Colonic mucosa (tissue), 4 donors: ENCODE results near the gene LAG3. TPM values are rescaled to one million over a fixed set of nuclear protein-coding genes. Genes with fewer than 3 reads are reported as not detected.

Experiments
- DNase-seq: peaks from one replicate; pipeline ENCODE4 v3.0.0-alpha.2; 2020
- H3K27ac ChIP-seq: fragments of 200-600 bp; one replicate; pipeline ENCODE4 v1.8.0; 2021
- H3K27me3 ChIP-seq: fragments of 200-600 bp; one replicate; pipeline ENCODE4 v1.8.0; 2021
- H3K36me3 ChIP-seq: fragments of 200-600 bp; one replicate; pipeline ENCODE4 v1.8.0; 2021
- H3K4me1 ChIP-seq: fragments of 200-600 bp; one replicate; pipeline ENCODE4 v1.8.0; 2021; ENCODE audit warnings: mild to moderate bottlenecking
- H3K4me3 ChIP-seq: fragments of 200-600 bp; one replicate; pipeline ENCODE4 v1.8.0; 2021
- H3K9ac ChIP-seq, 2 donors: one replicate each; pipeline ENCODE4 v1.7.0; 2013; ENCODE audit warnings: control low read depth in 2 of 2, low read depth in 2 of 2, low read length in 2 of 2
- H3K9me3 ChIP-seq: fragments of 200-600 bp; one replicate; pipeline ENCODE4 v1.8.0; 2021
- intact Hi-C: fragments of 100-400 bp; cut with DNase I; formaldehyde crosslinking; loops from one replicate; pipeline ENCODE4 v1.14.1; 2022
- total RNA-seq, 2 donors: library from RNA; stranded (reverse); fragmentation: NEBNext Ultra II Directional in 1 of 2; extraction: Animal tissue kit (Norgen Biotek cat#: 25700) in 1 of 2; gene quantifications; one replicate each; pipeline ENCODE4 v1.2.1, GENCODE V29; 2021
- TF ChIP-seq, protein P1 (sequence below): fragments of 200-600 bp; IDR thresholded peaks from one replicate; pipeline ENCODE4 v1.8.0; 2022; ENCODE audit warnings: antibody characterized with exemption, mild to moderate bottlenecking
- donor health status: healthy.
- donor health status: DM: no; HTN: no; CAD: no.
- donor health status: DM: no; HTN: no; CAD: no.

Gene LAG3
- total RNA-seq, 2 donors from 2014 or later, result 1.0 to 1.2 TPM

DNA sequence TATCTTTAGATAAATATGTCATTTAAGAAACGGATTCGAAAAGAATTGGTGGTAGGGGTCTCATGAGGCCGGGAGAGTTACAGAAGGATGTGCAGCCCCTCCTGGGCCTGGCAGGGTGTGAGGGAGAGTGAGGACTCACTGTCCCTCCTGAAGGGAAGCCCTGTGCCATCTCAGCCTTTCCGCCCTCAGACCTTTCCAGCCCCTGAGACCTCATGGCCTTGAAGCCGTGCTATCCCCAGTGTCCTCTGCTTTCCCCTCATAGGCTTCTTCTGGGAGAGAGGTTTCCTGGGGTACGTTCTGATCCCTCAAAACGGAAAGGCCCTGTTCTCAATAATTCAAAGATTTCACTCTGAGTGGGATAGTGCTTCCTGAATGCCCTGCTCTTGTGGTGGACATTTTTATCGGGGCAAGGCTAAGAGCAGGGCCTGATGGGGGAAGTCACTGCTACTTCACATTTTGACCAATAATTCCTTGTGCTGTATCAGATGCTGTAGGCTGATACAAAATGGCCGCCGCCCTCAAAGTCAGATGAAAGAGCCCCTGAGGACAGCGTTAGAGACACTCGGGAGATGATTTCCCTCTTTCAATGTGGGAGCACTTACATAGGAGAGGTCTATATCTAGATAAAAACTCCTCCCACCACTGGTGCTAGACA, 18.3 kb downstream of the LAG3 start:
- Histone ChIP-seq H3K27ac (peak overlapping the region; percentile 50), H3K9me3 (no peaks in the 10 kb centered on the region), H3K4me1 (no peaks in the 10 kb centered on the region), H3K27me3 (no peaks in the 10 kb centered on the region), H3K9ac (peak overlapping the region in 1 of 2 donors; percentile 14), H3K4me3 (peak overlapping the region; percentile 30), H3K36me3 (no peaks in the 10 kb centered on the region)
- intact Hi-C loops, result no loop called here
- no peak for DNase-seq
- TF ChIP-seq, protein P1, sequence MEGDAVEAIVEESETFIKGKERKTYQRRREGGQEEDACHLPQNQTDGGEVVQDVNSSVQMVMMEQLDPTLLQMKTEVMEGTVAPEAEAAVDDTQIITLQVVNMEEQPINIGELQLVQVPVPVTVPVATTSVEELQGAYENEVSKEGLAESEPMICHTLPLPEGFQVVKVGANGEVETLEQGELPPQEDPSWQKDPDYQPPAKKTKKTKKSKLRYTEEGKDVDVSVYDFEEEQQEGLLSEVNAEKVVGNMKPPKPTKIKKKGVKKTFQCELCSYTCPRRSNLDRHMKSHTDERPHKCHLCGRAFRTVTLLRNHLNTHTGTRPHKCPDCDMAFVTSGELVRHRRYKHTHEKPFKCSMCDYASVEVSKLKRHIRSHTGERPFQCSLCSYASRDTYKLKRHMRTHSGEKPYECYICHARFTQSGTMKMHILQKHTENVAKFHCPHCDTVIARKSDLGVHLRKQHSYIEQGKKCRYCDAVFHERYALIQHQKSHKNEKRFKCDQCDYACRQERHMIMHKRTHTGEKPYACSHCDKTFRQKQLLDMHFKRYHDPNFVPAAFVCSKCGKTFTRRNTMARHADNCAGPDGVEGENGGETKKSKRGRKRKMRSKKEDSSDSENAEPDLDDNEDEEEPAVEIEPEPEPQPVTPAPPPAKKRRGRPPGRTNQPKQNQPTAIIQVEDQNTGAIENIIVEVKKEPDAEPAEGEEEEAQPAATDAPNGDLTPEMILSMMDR, result no peak

GRCh38 chr12:6791931-6792520, 19.7 kb downstream of the LAG3 start:
- Histone ChIP-seq H3K27me3 (no peaks in the 10 kb centered on the region), H3K9ac (peak overlapping the region in 1 of 2 donors; percentile 3), H3K36me3 (no peaks in the 10 kb centered on the region), H3K4me3 (peak overlapping the region; percentile 30), H3K27ac (peak overlapping the region; percentile 44), H3K9me3 (no peaks in the 10 kb centered on the region), H3K4me1 (no peaks in the 10 kb centered on the region)
- DNase-seq, result no peak
- intact Hi-C loops, result no loop called here
- TF ChIP-seq, protein P1, result no peak

DNA sequence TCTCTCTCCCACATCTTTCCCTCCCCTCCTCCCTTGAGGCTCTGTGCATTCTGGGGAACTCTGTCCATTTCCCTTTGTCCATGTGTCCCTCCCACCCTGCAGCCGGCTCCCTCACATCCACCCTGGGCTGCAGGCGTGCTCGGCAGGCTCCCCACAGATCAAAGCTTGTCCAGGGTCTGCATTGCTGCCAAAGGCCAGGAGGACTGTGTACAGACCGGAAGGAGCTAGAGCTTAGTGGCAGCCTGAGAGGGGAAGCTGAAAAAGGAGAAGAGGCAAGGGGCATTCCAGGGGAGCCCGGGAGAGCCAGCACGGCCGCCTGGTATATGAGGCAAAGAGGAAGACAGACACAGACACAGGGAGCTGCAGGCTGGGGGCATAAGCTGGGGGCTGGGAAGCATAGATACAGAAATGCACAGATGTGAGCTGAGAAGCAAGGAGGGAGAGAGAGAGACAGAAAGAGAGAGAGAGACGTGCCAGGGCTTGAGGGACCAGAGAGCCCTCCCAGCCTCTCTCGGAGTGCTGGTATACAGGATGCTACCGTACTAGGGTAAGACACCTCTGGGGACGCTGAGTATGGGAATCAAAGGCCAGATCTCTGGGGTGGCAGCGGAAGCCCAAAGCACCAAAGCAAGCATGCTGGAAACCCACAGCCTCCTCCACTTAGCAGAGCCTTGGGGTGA, 20.3 kb downstream of the LAG3 start:
- peak overlapping the region in 1 of 2 donors; percentile 3 for H3K9ac ChIP-seq
- no peaks in the 10 kb centered on the region for H3K27me3 ChIP-seq
- no peaks in the 10 kb centered on the region for H3K9me3 ChIP-seq
- H3K4me1 ChIP-seq, result no peaks in the 10 kb centered on the region
- intact Hi-C loops, result no loop called here
- no peak for DNase-seq
- peak overlapping the region; percentile 30 for H3K4me3 ChIP-seq
- no peaks in the 10 kb centered on the region for H3K36me3 ChIP-seq
- peak overlapping the region; percentile 44 for H3K27ac ChIP-seq
- TF ChIP-seq, protein P1, result no peak

GRCh38 chr12:6795088-6795487, 22.8 kb downstream of the LAG3 start:
- no peak for DNase-seq
- Histone ChIP-seq H3K9me3 (no peaks in the 10 kb centered on the region), H3K36me3 (no peaks in the 10 kb centered on the region), H3K27ac (no peak overlapping the region), H3K27me3 (no peaks in the 10 kb centered on the region), H3K9ac (no peak overlapping the region), H3K4me1 (no peaks in the 10 kb centered on the region), H3K4me3 (no peak overlapping the region)
- intact Hi-C loops, result no loop called here
- TF ChIP-seq, protein P1, result no peak

- H3K27me3 ChIP-seq, result no peaks in the 10 kb centered on the region
- H3K36me3 ChIP-seq, result no peaks in the 10 kb centered on the region
- H3K9ac ChIP-seq, result no peak overlapping the region
- TF ChIP-seq, protein P1, result no peak
- H3K4me3 ChIP-seq, result no peak overlapping the region
- H3K27ac ChIP-seq, result no peak overlapping the region
- DNase-seq, result no peak
- no peaks in the 10 kb centered on the region for H3K9me3 ChIP-seq
- intact Hi-C loops, result no loop called here
- no peaks in the 10 kb centered on the region for H3K4me1 ChIP-seq
These were observed 24.3 kb downstream of the LAG3 start for GRCh38 chr12:6796576-6796975.
